Endothelial cell of umbilical vein (primary cell): ENCODE data around the gene BMP2. TPM values are rescaled to one million over a fixed set of nuclear protein-coding genes. Genes with fewer than 3 reads are reported as not detected.

ENCODE experiments used
- BruUV-seq: library from RNA; stranded (reverse); fragments of 400-500 nt; replicated peaks from 2 replicates; lab custom pipeline; 2021; lab: Mats Ljungman, UMichigan
- CTCF ChIA-PET: fragments of 300-600, 350-600 bp; sonication (Branson Sonifier 250); formaldehyde crosslinking; loops from one replicate; lab custom pipeline; 2021; ENCODE audit warnings: antibody characterized with exemption, inconsistent platforms; lab: Charles Lee
- POLR2A ChIA-PET: fragments of 300-600, 350-600 bp; sonication (Branson Sonifier 250); formaldehyde crosslinking; loops from one replicate; lab custom pipeline; 2021; ENCODE audit warnings: antibody characterized with exemption, inconsistent platforms; lab: Charles Lee
- DNase-seq: peaks from one replicate; pipeline ENCODE4 v3.0.0-alpha.2; 2011; ENCODE audit warnings: low read depth, low spot score
- FAIRE-seq: peaks from 2 replicates; lab custom pipeline; 2011; peaks lifted over from hg19 to GRCh38; lab: Jason Lieb, UNC
- H2AFZ ChIP-seq: 2 replicates; pipeline ENCODE4 v1.6.0; 2012; ENCODE audit warnings: low read depth, low read length, control low read depth, inconsistent platforms
- H3K27ac ChIP-seq: 2 replicates; pipeline ENCODE4 v1.5.1; 2011; ENCODE audit warnings: low read depth, mild to moderate bottlenecking, control low read depth, low read length, moderate library complexity; ENCODE audit not compliant: insufficient read depth
- H3K27me3 ChIP-seq, 2 experiments: 2 replicates each; pipeline versions ENCODE4 v1.6.0 to v1.6.1; 2011; ENCODE audit warnings: low read length in 2 of 2, mixed read lengths in 1 of 2; ENCODE audit not compliant: control insufficient read depth in 2 of 2, insufficient read depth in 2 of 2
- H3K36me3 ChIP-seq, 2 experiments: 2 replicates in 1 of 2; 3 replicates in 1 of 2; pipeline ENCODE4 v1.5.1; 2011; ENCODE audit warnings: low read length in 2 of 2, mild to moderate bottlenecking in 1 of 2, moderate library complexity in 1 of 2; ENCODE audit not compliant: control insufficient read depth in 2 of 2, insufficient read depth in 2 of 2; ENCODE audit errors: extremely low read depth in 1 of 2
- H3K4me1 ChIP-seq: 3 replicates; pipeline ENCODE4 v1.5.1; 2011; ENCODE audit warnings: mild to moderate bottlenecking, low read length; ENCODE audit not compliant: control insufficient read depth, insufficient read depth; ENCODE audit errors: extremely low read depth
- H3K4me2 ChIP-seq: 2 replicates; pipeline ENCODE4 v1.6.1; 2011; ENCODE audit warnings: low read length, control low read depth, mixed read lengths; ENCODE audit not compliant: insufficient read depth
- H3K4me3 ChIP-seq, 3 experiments: fragments of 200-600 bp in 1 of 3; sonication (generic), shearing (Covaris generic) in 1 of 3; replicated peaks in 1 of 3; 2 replicates each; pipeline ENCODE4 v1.5.1; 2011 to 2016; ENCODE audit warnings: control low read depth in 3 of 3, low read length in 3 of 3, mild to moderate bottlenecking in 2 of 3, inconsistent platforms in 1 of 3, low read depth in 1 of 3, moderate library complexity in 1 of 3; ENCODE audit not compliant: insufficient read depth in 1 of 3
- H3K79me2 ChIP-seq: 2 replicates; pipeline ENCODE4 v1.6.0; 2012; ENCODE audit warnings: low read length, inconsistent platforms; ENCODE audit not compliant: control insufficient read depth, insufficient read depth
- H3K9ac ChIP-seq: replicated peaks from 2 replicates; pipeline ENCODE3; 2011; ENCODE audit warnings: low read length, control low read depth; ENCODE audit not compliant: insufficient read depth; ENCODE audit errors: extremely low read depth
- H3K9me1 ChIP-seq: replicated peaks from 3 replicates; pipeline ENCODE4 v1.6.0; 2011; ENCODE audit warnings: mild to moderate bottlenecking, low read length; ENCODE audit not compliant: control insufficient read depth, insufficient read depth; ENCODE audit errors: extremely low read depth
- H3K9me3 ChIP-seq: replicated peaks from 2 replicates; pipeline ENCODE4 v1.5.1; 2012; ENCODE audit warnings: low read length, inconsistent platforms; ENCODE audit not compliant: control insufficient read depth, insufficient read depth
- H4K20me1 ChIP-seq: replicated peaks from 2 replicates; pipeline ENCODE3; 2011; ENCODE audit warnings: mild to moderate bottlenecking, low read length; ENCODE audit not compliant: control insufficient read depth, insufficient read depth; ENCODE audit errors: extremely low read depth
- CTCF ChIP-seq, 2 donors: IDR thresholded peaks; 1 replicate in 1 of 2; 2 replicates in 1 of 2; pipeline ENCODE4 v1.5.1; 2011; ENCODE audit warnings: low read length in 2 of 2, mild to moderate bottlenecking in 2 of 2, moderate library complexity in 2 of 2, control low read depth in 1 of 2, inconsistent platforms in 1 of 2, low read depth in 1 of 2; ENCODE audit not compliant: insufficient read depth in 1 of 2; ENCODE audit errors: extremely low read depth in 1 of 2
- EZH2 ChIP-seq: IDR thresholded peaks from 2 replicates; pipeline ENCODE4 v1.6.1; 2012; ENCODE audit warnings: borderline replicate concordance, low read depth, mild to moderate bottlenecking, moderate library complexity, low read length, inconsistent platforms; ENCODE audit not compliant: severe bottlenecking
- FOS ChIP-seq: IDR thresholded peaks from 2 replicates; pipeline ENCODE4 v1.6.1; 2011; ENCODE audit warnings: mild to moderate bottlenecking, low read length, moderate library complexity, borderline replicate concordance; ENCODE audit not compliant: insufficient read depth
- GATA2 ChIP-seq: IDR thresholded peaks from 2 replicates; pipeline ENCODE4 v1.7.0; 2011; ENCODE audit warnings: low read depth, mild to moderate bottlenecking, moderate library complexity, mixed read lengths, low read length; ENCODE audit not compliant: insufficient read length, insufficient read depth
- JUN ChIP-seq: IDR thresholded peaks from 2 replicates; pipeline ENCODE4 v1.6.1; 2011; ENCODE audit warnings: borderline replicate concordance, low read depth; ENCODE audit not compliant: insufficient read length, insufficient read depth
- MAX ChIP-seq: IDR thresholded peaks from 2 replicates; pipeline ENCODE4 v1.6.1; 2011; ENCODE audit not compliant: insufficient read depth, insufficient read length
- MYC ChIP-seq: IDR thresholded peaks from one replicate; pipeline ENCODE4 v1.6.1; 2011; ENCODE audit warnings: mild to moderate bottlenecking, low read depth, low read length
- POLR2A ChIP-seq: IDR thresholded peaks from 2 replicates; pipeline ENCODE4 v1.6.1; 2012; ENCODE audit warnings: low read depth, mild to moderate bottlenecking, control low read depth, low read length
- POLR2AphosphoS5 ChIP-seq: IDR thresholded peaks from 2 replicates; pipeline ENCODE4 v1.6.1; 2012; ENCODE audit warnings: low read depth, mild to moderate bottlenecking, control low read depth, low read length, moderate library complexity; ENCODE audit not compliant: insufficient read depth
- dilution Hi-C: fragments of 300-500 bp; cut with MboI; formaldehyde crosslinking; loops from one replicate; pipeline ENCODE4 v1.15.0; 2019; ENCODE audit warnings: low sequenced_read_pairs; ENCODE audit not compliant: extremely low pct_ligation_motif_present
- intact Hi-C: fragments of 100-400 bp; cut with micrococcal nuclease; formaldehyde crosslinking; loops from one replicate; pipeline ENCODE4 v1.10.0; 2022
- polyA plus RNA-seq, 4 experiments: library from polyadenylated mRNA; depleted of rRNA in 3 of 4; stranded (reverse) in 3 of 4; unstranded in 1 of 4; fragments of >200 nt; gene quantifications; 2 replicates each; pipeline versions ENCODE4 v1.2.1 to v1.2.3, GENCODE V29; 2011 to 2012; ENCODE audit warnings: missing spikeins in 1 of 4
- total RNA-seq: library from RNA; stranded (reverse); gene quantifications from 2 replicates; pipeline ENCODE4 v1.2.3, GENCODE V29; 2021

BMP2 gene
- total and polyA plus RNA-seq, 2 donors (not counting 3 experiments of a cell fraction or from before 2014, with no cell fraction given), result 7.1 to 15.7 TPM

GRCh38 chr20:6750438-6750837 lies 17.0 kb upstream of the BMP2 start:
- Histone ChIP-seq H3K9ac (no peak overlapping the region), H3K4me1 (peaks cover 13% of the 10 kb centered on the region), H3K4me2 (no peak overlapping the region), H3K27ac (no peak overlapping the region), H3K79me2 (no peaks in the 10 kb centered on the region), H4K20me1 (no peaks in the 10 kb centered on the region), H3K36me3 (no peaks in the 10 kb centered on the region), H2AFZ (no peak overlapping the region), H3K27me3 (peaks cover 3 to 6% of the 10 kb centered on the region in 2 experiments), H3K4me3 (no peak overlapping the region), H3K9me1 (no peaks in the 10 kb centered on the region), H3K9me3 (no peaks in the 10 kb centered on the region)
- BruUV-seq, result no TSS peak
- FAIRE-seq (no peak), DNase-seq (no peak)
- intact Hi-C loops, result no loop called here
- ChIA-PET POLR2A (no interaction called here), CTCF (no interaction called here)
- dilution Hi-C loops, result no loop called here
- TF ChIP-seq GATA2 (peak; percentile 63), JUN (no peak), POLR2A (no peak)

GRCh38 chr20:6756693-6757595 lies 10.5 kb upstream of the BMP2 start:
- H2AFZ ChIP-seq, result no peak overlapping the region
- H4K20me1 ChIP-seq, result no peaks in the 10 kb centered on the region
- dilution Hi-C loops (no loop called here), intact Hi-C loops (no loop called here)
- H3K4me3 ChIP-seq, result no peak overlapping the region
- H3K27me3 ChIP-seq, result no peaks in the 10 kb centered on the region
- H3K9me3 ChIP-seq, result no peaks in the 10 kb centered on the region
- CTCF ChIA-PET, result interaction anchor here (0.6 to 1.6 kb wide), 5 partner anchors 10 to 174 kb away, joined by 3 to 7 read pairs (median 3); partner anchors contain the start of gene BMP2
- no peaks in the 10 kb centered on the region for H3K36me3 ChIP-seq
- no TSS peak for BruUV-seq
- no peak overlapping the region for H3K9ac ChIP-seq
- POLR2A ChIA-PET, result no interaction called here
- FAIRE-seq (no peak), DNase-seq (peak; percentile 61)
- H3K9me1 ChIP-seq, result no peaks in the 10 kb centered on the region
- H3K27ac ChIP-seq, result no peak overlapping the region
- no peaks in the 10 kb centered on the region for H3K4me1 ChIP-seq
- TF ChIP-seq EZH2 (no peak), FOS (no peak), GATA2 (no peak), POLR2A (no peak), CTCF (IDR thresholded peaks at IDR 0.05; ENCODE audit: extremely low read depth in 1 of 2, insufficient read depth in 1 of 2, low read depth in 1 of 2, low read length in 2 of 2) (no peak), POLR2AphosphoS5 (no peak), MYC (no peak), MAX (no peak), JUN (no peak)
- H3K4me2 ChIP-seq, result no peak overlapping the region
- no peaks in the 10 kb centered on the region for H3K79me2 ChIP-seq
